ENCODE results near the gene FNDC10.
"Not testable (repeated sequence)": the region's sequence is repeated elsewhere in the genome, so short reads cannot be mapped to it uniquely, and the experiment has no call there.

Gene FNDC10

DNA sequence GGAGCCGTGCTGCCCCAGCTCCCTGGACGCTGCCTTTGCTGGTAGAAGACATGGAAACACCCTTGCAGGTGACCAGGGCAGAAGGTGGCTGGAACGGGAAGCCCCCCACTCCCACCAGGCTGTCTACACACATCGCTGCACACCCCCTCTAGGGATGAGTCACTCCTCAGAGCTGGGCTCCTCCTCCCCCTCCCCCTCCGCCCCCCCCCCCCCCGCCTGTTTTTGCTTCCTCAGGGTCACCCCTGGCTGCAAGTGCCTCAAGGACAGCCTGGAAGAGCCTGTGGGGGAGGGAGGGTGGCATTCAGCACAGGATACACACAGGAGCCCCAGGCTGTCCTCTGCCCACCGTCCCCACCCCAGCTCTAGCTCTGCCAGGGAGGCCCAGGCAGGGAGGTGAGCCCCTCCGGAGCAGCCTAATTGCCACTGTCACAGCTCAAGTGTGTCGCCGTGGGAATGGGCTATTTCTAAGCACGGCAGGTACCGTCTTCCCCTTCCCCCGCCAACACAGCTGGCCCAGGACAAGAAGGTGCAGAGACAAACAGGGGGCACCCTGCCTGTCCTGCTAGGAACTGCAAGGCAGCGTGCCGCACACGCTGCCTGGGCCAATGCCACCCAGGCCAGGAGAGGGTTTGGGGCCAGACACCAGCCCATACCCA, 2.5 kb downstream of the FNDC10 start:
- DNase-seq = no peak

DNA sequence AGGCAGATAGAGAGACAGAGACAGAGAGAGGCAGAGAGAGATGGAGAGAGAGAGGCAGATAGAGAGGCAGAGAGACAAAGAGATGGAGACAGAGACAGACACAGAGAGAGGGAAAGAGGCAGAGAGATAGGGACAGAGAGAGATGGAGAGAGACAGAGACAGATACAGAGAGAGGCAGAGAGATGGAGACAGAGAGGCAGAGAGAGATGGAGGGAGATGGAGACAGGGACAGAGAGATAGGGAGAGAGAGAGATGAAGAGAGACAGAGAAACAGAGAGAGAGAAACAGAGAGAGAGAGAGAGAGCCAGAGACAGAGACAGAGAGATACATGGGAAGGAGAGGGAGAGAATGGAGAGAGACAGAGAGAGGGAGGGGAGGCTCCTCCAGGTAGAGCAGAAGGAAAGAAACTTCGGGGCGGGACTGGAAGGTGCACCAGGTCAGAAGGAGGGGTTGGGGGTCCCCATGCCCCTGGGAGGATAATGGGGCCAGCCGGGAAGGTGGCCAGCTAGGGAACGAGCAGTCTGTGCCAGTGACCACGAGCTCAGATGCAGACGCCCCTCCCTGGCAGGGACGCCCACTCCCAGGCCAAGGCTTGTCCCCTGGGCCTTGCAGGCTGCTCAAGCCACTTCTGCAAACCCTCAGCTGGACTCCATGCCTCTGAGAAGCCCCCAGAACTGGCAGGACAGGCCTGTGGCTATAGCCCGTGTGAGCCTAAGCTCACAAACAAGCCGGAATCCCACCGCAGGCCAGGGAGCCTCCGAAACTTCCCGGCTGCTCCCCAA, 3.3 kb downstream of the FNDC10 start:
- no peak for DNase-seq

DNA sequence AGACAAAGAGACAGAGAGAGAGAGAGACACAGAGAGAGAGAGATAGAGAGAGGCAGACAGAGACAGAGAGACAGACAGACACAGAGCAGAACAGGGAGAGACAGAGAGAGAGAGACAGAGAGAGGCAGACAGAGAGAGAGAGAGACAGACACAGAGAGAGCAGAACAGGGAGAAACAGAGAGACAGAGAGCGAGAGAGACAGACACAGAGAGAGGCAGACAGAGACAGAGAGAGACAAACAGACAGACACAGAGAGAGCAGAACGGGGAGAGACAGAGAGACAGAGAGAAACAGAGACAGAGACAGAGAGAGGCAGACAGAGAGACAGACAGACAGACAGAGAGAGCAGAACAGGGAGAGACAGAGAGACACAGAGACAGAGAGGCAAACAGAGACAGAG, 4.6 kb downstream of the FNDC10 start:
- DNase-seq = not testable (repeated sequence)

DNA sequence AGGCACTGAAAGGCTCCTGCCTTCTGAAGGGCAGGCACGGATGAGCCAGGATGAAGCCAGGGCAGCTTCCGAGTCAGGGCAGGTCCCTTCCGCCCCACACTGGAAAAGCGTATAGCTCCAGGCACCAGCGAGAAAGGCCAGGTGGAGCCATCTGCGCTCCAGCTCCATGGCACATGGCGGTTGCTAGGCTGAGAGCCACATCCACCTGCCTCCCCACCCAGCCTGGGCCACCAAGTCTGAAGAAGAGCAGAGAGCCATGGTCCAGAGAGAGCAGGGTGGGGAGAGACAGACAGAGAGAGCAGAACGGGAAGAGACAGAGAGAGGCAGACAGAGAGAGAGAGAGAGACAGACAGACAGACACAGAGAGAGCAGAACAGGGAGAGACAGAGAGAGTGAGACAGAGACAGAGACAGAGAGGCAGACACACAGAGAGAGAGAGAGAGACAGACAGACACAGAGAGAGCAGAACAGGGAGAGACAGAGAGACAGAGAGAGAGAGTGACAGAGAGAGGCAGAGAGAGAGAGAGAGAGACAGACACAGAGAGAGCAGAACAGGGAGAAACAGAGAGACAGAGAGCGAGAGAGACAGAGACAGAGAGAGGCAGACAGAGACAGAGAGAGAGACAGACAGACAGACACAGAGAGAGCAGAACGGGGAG, 5.2 kb downstream of the FNDC10 start:
- DNase-seq = no peak

DNA sequence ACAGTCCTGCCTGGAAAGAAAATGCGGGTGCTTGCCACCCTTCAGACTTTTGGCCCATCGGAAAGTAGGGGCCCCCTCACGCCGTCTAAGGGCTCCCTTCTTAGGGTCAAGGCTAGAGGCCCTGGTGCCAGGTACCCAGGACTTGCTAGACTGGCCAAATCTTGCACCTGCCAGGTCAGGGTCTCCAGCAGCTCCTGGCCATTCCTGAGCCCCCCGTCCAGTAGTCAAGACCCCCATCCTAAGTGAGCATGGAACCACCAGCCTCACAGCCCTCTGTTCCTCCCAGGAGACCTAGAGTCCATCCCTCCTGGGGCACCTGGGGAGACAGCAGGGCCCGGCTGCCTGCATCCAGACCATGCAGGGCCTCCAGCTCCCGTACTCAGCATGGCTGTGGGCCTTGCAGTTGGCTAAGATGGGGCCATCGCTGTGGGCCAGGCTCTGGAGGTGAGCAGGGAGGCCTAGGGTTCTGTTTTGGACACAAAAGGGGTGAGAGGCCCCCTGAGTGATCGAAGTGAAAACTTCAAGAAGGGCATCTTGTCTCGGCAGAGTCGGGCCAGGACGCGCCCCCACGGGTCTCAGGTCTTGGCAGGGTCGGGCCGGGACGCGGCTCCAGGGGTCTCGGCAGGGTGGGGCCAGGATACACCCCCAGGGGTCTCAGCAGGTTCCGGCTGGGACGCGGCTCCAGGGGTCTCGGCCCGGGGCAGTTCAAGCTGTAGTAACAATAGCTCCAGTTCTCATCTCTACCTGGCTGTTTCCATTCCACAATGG, 5.9 kb downstream of the FNDC10 start:
- no peak for DNase-seq

DNA sequence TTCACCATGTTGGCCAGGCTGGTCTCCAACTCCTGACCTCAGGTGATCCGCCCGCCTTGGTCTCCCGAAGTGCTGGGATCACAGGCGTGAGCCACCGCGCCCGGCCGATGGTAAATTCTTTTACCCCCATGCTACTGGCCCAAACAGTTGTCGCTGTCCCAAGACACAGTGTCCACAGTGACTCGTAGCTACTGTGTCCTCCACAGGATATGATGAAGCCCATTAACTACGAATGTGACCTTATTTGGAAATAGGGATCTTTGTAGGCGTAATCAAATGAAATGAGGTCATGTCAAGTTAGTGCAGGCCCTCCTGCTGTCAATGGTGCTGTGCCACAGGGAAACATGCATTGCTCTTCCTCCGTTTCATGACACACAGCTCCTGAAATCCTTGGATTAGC, 8.5 kb downstream of the FNDC10 start:
- DNase-seq = no peak

DNA sequence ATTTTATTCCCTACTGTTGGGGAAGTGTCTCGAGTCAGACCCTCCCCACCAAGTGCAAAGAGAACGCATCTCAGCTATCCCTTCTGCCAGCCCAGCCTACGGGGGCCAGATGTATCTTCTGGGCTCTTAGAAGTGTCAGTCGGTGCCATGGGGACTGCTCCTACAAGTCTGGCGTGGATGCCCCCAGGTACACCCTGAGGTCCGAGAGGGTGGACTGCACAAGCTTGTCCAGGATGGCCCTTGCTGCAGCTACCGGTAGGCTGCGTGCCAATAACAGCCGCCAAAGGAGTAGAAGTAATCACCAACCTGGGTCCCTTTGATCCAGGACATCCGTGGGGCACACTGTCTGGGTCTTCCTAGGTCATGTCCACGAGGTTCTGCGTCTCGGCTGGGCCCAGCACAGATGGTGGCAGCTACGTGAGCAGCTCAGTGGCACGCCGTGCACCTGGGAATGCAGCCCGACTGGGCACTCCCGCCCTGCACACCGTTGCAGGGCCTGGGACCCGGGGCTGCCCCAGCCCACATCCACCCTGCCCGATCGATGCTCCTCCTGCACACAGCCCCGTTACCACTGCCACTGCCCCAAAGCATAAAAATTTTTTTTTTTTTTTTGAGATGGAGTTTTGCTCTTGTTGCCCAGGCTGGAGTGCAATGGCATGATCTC, 16.5 kb downstream of the FNDC10 start:
- no peak for DNase-seq

DNA sequence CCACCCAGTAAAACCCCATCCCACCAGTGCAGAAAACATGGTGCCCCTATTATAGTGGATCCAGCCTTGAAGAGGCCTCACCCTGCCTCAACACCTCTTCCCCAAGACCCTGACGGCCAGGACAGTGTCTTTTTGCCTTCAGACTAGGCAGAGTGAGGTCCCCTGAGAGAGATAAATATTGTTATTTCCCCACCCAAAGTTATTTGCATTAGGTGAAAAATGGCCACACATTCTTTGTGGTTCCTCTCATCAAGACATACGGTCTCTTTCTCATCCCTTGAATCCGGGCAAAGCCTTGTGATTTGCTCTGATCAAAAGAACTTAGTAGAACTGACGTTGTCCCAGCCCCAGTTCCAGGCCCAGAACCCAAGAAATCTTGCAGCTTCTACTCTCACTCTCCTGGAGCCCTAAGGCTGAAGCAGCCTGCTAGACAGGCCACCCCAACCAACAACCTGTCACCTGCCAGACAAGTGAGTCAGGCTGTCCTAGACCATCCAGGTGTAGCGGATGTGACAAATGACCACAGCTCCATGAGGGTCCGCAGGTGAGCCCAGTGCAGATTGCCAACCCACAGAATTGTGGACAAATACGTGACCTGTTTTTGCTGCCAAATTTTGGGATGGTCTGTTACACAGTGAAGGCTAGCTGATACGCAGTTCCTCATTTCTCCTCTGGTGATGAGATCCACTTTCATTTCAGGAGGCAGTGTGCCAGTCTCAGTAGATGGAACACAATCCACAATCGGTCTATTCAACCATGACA, 17.2 kb downstream of the FNDC10 start:
- no peak for DNase-seq

DNA sequence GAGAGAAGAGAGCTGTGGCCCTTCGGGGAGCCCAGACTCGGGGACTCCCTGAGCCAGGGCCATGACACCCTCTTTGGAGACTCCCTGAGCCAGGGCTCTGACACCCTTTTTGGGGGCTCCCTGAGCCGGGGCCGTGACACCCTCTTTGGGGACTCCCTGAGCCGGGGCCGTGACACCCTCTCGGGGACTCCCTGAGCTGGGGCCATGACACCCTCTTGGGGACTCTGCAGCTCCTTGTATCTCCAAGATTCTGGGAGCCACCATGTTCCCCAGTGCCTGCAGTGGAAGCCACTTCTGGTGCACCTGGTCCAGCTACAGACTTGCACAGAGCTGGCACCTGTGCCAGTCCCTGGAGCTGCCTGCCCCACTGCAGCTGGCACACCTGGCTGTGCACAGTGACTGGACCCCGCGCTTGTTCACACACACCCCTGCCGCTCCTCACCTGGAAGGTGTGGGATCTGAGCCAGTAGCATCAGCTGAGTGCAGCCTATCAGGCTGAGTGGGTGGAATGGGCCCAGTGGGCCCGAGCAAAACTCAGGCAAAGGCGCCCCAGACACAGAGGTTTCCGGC, 21.5 kb downstream of the FNDC10 start:
- no peak for DNase-seq

DNA sequence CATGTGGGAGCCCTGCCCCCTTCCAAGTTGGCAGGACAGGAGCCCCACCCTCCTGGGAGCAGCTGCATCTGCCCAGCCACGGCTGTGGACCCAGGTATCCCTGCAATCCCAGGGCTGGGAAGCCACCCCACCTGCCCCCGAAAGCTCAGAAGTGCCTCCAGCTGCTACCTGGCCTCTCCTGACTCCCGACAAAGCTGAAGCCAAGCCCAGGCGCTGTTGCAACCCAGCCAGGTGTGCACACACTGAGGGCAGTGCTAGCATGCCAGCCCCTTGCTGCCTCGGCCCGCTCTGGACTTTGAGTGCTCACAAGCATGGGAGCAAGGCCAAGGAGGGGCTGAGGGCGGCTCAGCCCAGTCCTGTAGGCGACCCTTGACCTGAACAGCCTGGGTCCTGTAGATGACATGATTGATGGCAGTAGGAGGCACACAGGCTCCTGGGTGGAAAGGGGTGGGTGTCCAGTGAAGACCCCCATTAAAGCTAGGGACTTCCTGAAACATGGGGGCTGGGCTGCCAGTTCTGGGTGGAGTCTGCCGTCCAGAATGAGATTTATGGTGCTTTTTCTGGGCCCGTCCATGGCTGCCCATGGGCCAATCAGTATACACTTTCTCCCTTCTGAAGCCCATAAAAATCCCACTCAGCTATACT, 22.4 kb downstream of the FNDC10 start:
- no peak for DNase-seq

DNA sequence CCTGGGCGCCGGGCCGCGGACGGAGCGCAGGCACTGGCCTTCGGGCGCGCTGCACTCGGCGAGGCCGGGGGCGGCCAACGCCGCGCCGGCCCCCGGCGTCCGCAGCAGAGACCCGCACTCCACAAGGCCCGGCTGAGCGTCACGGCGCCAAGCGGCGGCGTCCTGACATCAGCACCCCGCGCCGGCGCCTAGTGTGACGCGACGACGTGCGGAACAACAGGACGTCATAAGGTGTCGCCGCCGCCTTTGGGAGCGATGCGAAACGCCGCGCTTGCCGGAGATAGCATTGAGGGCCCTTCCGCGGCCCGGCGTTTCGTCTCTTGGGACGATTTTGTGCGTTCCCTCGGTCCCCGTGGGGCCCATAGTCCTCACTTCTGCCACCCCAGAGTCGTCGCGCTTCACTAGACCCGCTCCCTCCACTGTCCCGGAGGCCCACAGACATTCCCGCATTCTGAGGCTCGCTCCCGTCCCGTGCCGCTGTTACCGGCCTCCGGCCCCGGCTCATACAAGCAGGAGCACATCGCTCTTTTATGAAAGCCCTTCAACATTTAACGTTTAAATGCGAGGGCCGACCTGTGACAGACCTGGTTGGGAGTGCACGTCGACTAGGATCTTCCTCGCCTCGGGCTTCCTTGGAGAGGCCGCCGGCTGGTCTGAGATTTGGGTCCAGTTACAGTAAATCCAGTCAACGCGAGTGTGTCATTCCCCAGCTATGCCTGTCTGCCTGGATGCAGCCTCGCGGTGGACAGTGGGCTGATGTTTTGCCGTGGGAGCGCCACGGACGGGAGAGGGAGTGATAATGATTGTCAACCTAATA, 25.0 kb downstream of the FNDC10 start, which contains the start of gene SSU72:
SSU72 (minus strand) TSS at position 143 of the 817 bp plus-strand sequence. CDS start 306 bp downstream, outside the sequence.
- DNase-seq = peak; percentile 90

DNA sequence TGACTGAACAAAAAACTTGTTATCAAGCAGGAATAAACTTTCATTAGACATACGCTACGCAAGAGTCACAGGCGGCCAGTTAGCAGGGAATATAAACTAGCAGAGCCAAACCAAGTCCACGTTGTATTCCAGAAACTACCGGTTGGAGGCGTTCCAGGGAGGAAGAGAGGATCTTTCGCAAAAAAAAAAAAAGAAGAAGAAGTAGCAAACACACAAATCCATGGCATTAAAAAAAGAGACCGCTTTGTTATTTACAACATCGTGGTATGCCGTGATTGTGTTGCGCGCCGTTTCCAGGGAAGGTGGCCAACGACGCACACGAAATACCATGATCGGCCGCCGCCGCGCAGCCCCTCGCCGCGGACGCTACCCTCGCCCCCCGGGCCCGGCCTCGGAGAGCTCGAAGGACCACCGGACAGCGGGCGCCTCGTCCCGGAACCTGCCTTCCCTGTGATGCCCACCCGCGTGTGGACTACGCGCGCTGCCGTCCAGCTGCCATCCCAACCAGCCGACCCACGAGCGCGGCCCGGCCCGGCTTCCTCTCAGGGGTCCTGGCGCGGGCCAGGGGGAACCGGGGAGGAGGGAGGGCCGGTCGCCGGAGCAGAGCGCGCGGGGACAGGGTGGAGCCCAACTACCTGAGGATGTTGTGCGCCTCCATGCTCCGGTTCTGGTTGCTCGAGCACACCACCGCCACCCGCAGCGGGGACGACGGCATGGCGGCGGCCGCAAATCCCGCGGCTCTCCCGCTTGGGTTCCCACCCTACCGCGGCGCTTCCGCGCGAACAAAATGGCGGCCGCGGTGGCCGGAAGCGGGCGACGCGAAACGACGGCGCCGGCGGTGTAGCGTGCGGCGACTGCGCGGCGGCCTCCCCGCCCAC, 25.9 kb downstream of the FNDC10 start:
- DNase-seq = peak; percentile 64

DNA sequence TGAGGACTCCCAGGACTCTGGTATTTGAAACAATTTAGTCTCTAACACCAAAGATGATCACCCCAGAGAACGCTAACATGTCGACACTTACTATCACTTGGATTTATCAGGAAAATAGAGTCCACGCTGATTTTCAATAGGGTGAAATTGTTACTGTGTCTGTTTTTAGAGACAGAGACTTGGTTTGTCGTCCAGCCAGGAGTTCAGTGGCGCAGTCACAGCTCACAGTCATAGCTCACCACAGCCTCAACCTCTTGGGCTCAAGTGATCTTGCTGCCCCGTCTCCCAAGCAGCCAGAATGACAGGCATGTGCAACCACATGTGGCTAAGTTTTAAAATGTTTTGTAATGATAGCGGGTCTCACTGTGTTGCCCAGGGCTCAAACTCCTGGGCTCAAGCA, 30.6 kb downstream of the FNDC10 start:
- no peak for DNase-seq

DNA sequence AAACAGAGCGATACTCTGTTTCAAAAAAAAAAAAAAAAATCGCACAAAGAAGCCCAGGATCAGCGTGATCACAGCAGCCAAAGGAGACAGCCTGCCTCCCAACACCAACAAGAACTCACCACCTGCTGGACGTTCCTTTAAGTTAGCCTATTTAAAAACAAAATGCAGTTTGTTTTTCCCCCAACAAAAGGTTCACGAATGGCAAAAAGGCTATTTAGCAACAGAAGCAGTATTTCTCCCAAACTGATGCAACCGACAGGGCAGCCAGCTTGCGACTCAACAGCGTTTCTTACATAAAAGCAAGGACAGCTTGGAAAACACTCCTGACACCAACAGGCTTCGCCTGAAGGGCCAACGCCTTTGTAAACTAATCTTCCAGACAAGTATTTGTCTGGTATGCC, 32.0 kb downstream of the FNDC10 start:
- DNase-seq = no peak

DNA sequence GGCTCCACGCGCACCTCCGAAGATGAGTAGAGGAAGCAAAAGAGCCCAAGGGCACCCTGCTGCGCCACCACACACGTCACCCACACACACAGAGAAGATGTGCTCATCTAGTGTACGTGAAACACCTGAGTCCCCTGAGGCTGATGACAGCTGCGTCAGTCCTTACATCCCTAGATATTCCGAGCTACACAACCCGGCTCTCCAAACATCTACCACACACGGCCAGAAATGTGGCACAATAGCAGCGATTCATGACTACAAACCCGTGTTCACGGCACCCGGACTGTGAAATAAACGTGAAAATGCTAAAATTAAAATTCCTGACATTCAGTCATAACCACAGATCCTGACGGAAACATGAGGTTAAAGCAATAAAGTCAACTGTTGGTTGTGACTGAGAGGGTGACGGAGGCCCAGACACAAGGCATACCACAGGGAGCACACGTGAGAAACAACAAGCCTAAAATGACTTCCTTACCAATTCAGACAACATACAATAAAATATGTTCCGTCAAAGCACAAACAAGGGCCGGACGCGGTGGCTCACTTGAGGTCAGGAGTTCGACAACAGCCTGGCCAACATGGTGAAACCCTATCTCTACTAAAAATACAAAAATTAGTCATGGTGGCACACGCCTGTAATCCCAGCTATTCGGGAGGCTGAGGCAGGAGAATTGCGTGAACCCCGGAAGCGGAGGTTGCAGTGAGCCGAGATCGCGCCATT, 32.6 kb downstream of the FNDC10 start:
- DNase-seq = no peak

DNA sequence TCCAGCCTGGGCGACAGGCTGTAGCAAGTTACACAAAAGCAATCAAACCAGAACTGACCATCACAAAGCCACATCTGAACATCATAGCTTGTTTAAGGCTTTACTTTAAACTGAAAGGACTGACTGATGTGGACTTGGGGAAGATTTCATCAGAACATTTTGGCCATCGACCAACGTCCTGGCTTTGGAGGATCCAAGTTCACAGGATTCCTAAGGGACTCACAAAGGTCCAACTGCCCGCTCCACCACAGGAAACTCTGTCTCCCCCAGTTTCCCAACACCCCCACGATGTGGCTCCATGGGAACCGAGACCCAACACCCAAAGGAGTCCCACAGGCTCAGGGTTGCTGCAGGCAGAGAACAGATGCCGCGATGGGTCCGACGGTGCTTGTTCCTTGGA, 34.6 kb downstream of the FNDC10 start:
- DNase-seq = no peak

DNA sequence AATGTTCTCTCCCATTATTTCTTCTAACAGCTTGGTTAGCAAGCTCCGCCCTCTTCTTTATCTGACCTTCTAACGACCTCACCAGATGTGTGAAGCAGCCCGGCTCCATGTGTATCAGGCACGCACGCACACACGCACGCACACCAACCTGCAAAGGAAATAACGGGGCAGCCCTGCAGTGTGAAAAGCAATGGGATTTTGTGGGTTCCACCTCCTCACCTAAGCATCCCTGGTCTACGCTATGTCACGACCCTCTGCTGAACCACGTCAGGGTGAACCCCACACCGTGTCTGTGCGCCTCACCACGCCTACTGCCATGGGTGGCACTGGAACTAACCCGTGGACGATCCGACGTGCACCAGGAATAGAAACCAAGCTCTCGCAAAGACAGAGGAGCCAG, 35.7 kb downstream of the FNDC10 start:
- no peak for DNase-seq

DNA sequence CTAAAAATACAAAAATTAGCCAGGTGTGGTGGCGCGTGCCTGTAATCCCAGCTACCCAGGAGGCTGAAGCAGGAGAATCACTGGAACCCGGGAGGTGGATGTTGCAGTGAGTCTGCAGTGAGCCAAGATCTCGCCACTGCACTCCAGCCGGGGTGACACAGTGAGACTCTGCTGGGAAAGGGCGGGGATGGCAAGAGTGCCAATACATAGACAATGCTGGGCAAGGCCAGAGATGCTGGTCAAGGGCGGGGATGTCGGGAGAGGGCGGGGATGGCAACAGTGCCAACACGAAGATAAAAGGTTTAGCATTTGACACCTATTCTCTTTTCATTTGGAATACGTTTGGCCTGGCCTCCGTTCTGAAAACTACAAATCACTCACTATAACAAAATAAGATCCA, 36.2 kb downstream of the FNDC10 start:
- DNase-seq = no peak
